DND-41 (cell line): Measurements from ENCODE around the gene RYR3.
A peak's percentile ranks its signal among the peaks of the same experiment; 100 is the strongest.

ENCODE experiments used
- ATAC-seq: fragments of 200-7000 bp; cut with Tn5 transposase; 3 replicates; pipeline ENCODE4 v1.9.1; 2021; ENCODE audit warnings: low read depth; ENCODE audit not compliant: insufficient read depth
- DNase-seq: peaks from one replicate; pipeline ENCODE4 v3.0.0-alpha.2; 2020
- H2AFZ ChIP-seq: 2 replicates; pipeline ENCODE4 v1.6.0; 2012; ENCODE audit warnings: low read depth, low read length
- H3K27ac ChIP-seq: 2 replicates; pipeline ENCODE4 v1.5.1; 2012; ENCODE audit warnings: low read length, inconsistent platforms
- H3K27me3 ChIP-seq: fragments of 200-600 bp; sonication (generic); 2 replicates; pipeline ENCODE4 v1.6.0; 2012; ENCODE audit warnings: low read length, mild to moderate bottlenecking, inconsistent platforms; ENCODE audit not compliant: insufficient read depth, poor library complexity
- H3K36me3 ChIP-seq: 2 replicates; pipeline ENCODE4 v1.5.1; 2012; ENCODE audit warnings: low read length, inconsistent platforms; ENCODE audit not compliant: insufficient read depth
- H3K4me1 ChIP-seq: 2 replicates; pipeline ENCODE4 v1.5.1; 2012; ENCODE audit warnings: mild to moderate bottlenecking, low read length; ENCODE audit not compliant: insufficient read depth
- H3K4me2 ChIP-seq: 2 replicates; pipeline ENCODE4 v1.6.0; 2012; ENCODE audit warnings: mild to moderate bottlenecking, moderate library complexity, low read length, inconsistent platforms; ENCODE audit not compliant: insufficient read depth
- H3K4me3 ChIP-seq, 2 experiments: fragments of 200-600 bp in 1 of 2; shearing (Covaris generic) in 1 of 2; 2 replicates each; pipeline ENCODE4 v1.5.1; 2012 to 2016; ENCODE audit warnings: inconsistent platforms in 2 of 2, low read length in 2 of 2, mild to moderate bottlenecking in 2 of 2, low read depth in 1 of 2, moderate library complexity in 1 of 2
- H3K79me2 ChIP-seq: 2 replicates; pipeline ENCODE4 v1.6.0; 2012; ENCODE audit warnings: low read length, inconsistent platforms; ENCODE audit not compliant: insufficient read depth
- H3K9ac ChIP-seq: 2 replicates; pipeline ENCODE4 v1.6.0; 2012; ENCODE audit warnings: low read depth, mild to moderate bottlenecking, inconsistent platforms, low read length, moderate library complexity
- H3K9me3 ChIP-seq: 2 replicates; pipeline ENCODE4 v1.5.1; 2012; ENCODE audit warnings: low read length, moderate library complexity, mild to moderate bottlenecking, inconsistent platforms; ENCODE audit not compliant: insufficient read depth, severe bottlenecking
- H4K20me1 ChIP-seq: 2 replicates; pipeline ENCODE4 v1.6.0; 2012; ENCODE audit warnings: low read length; ENCODE audit not compliant: insufficient read depth
- EZH2 ChIP-seq: IDR thresholded peaks from 3 replicates; pipeline ENCODE4 v1.6.1; 2012; ENCODE audit warnings: borderline replicate concordance, low read depth, mild to moderate bottlenecking, moderate library complexity, low read length, inconsistent platforms; ENCODE audit not compliant: severe bottlenecking
- TF ChIP-seq, protein P1 (sequence below): IDR thresholded peaks from 2 replicates; pipeline ENCODE4 v1.5.1; 2012; ENCODE audit warnings: borderline replicate concordance, low read length, moderate library complexity, mild to moderate bottlenecking; ENCODE audit not compliant: poor library complexity, severe bottlenecking; ENCODE audit errors: extremely low read depth

The RYR3 gene

GRCh38 chr15:33600212-33600611, 289.4 kb downstream of the RYR3 start:
- Histone ChIP-seq H3K27ac (no peak overlapping the region), H3K4me3 (no peak overlapping the region), H3K79me2 (no peaks in the 10 kb centered on the region), H3K9ac (no peak overlapping the region), H2AFZ (no peak overlapping the region), H3K36me3 (no peaks in the 10 kb centered on the region), H3K9me3 (no peaks in the 10 kb centered on the region), H4K20me1 (no peaks in the 10 kb centered on the region), H3K4me2 (no peak overlapping the region), H3K4me1 (no peaks in the 10 kb centered on the region), H3K27me3 (no peaks in the 10 kb centered on the region)
- DNase-seq, result no peak
- TF ChIP-seq, protein P1, sequence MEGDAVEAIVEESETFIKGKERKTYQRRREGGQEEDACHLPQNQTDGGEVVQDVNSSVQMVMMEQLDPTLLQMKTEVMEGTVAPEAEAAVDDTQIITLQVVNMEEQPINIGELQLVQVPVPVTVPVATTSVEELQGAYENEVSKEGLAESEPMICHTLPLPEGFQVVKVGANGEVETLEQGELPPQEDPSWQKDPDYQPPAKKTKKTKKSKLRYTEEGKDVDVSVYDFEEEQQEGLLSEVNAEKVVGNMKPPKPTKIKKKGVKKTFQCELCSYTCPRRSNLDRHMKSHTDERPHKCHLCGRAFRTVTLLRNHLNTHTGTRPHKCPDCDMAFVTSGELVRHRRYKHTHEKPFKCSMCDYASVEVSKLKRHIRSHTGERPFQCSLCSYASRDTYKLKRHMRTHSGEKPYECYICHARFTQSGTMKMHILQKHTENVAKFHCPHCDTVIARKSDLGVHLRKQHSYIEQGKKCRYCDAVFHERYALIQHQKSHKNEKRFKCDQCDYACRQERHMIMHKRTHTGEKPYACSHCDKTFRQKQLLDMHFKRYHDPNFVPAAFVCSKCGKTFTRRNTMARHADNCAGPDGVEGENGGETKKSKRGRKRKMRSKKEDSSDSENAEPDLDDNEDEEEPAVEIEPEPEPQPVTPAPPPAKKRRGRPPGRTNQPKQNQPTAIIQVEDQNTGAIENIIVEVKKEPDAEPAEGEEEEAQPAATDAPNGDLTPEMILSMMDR, result no peak
- no peak for TF ChIP-seq EZH2
- ATAC-seq, result no peak

- H3K4me1 ChIP-seq, result no peaks in the 10 kb centered on the region
- H3K9me3 ChIP-seq, result no peaks in the 10 kb centered on the region
- TF ChIP-seq, protein P1, result no peak
- no peak for TF ChIP-seq EZH2
- H3K4me3 ChIP-seq, result no peak overlapping the region
- H3K27me3 ChIP-seq, result no peaks in the 10 kb centered on the region
- H2AFZ ChIP-seq, result no peak overlapping the region
- H3K9ac ChIP-seq, result no peak overlapping the region
- DNase-seq (no peak), ATAC-seq (no peak)
- no peak overlapping the region for H3K27ac ChIP-seq
- no peaks in the 10 kb centered on the region for H3K36me3 ChIP-seq
- H3K4me2 ChIP-seq, result no peak overlapping the region
- no peaks in the 10 kb centered on the region for H3K79me2 ChIP-seq
- H4K20me1 ChIP-seq, result no peaks in the 10 kb centered on the region
Observed at GRCh38 chr15:33601461-33601860, 290.7 kb downstream of the RYR3 start.

- Histone ChIP-seq H3K4me2 (no peak overlapping the region), H3K4me1 (no peaks in the 10 kb centered on the region), H3K4me3 (no peak overlapping the region), H3K79me2 (no peaks in the 10 kb centered on the region), H2AFZ (no peak overlapping the region), H3K9me3 (no peaks in the 10 kb centered on the region), H3K27ac (no peak overlapping the region), H3K27me3 (no peaks in the 10 kb centered on the region), H3K9ac (no peak overlapping the region), H3K36me3 (no peaks in the 10 kb centered on the region), H4K20me1 (no peaks in the 10 kb centered on the region)
- no peak for ATAC-seq
- no peak for DNase-seq
- TF ChIP-seq, protein P1, result peak; percentile 9
- TF ChIP-seq EZH2, result no peak
Observed at GRCh38 chr15:33608714-33609113, 297.9 kb downstream of the RYR3 start.

GRCh38 chr15:33612721-33613304, 302.0 kb downstream of the RYR3 start:
- ATAC-seq (no peak), DNase-seq (no peak)
- Histone ChIP-seq H2AFZ (no peak overlapping the region), H3K79me2 (no peaks in the 10 kb centered on the region), H3K27me3 (no peaks in the 10 kb centered on the region), H3K4me3 (no peak overlapping the region), H3K4me1 (no peaks in the 10 kb centered on the region), H3K9ac (no peak overlapping the region), H3K4me2 (no peak overlapping the region), H3K27ac (no peak overlapping the region), H4K20me1 (no peaks in the 10 kb centered on the region), H3K9me3 (no peaks in the 10 kb centered on the region), H3K36me3 (no peaks in the 10 kb centered on the region)
- no peak for TF ChIP-seq EZH2
- TF ChIP-seq, protein P1, result no peak
